Daoy (cell line): Measurements from ENCODE around the gene ORAI1. TPM values are rescaled to one million over a fixed set of nuclear protein-coding genes. Genes with fewer than 3 reads are reported as not detected.

Source experiments
- total RNA-seq: library from RNA; depleted of rRNA; stranded (reverse); fragments of >200 nt; shearing (Covaris generic); gene quantifications from 2 replicates; pipeline ENCODE4 v1.2.3, GENCODE V29; 2014; rRNA removed

ORAI1 gene
- total RNA-seq, 1 experiment from 2014 or later = 4.4 TPM

Other genes starting within 250 kb of the ORAI1 start
- 71.9 and 111 TPM in 2 replicates for gene RNF34, start 226.4 kb upstream of the ORAI1 start, total RNA-seq
- gene KDM2B, start 45.5 kb upstream of the ORAI1 start, total RNA-seq = 21.5 and 39.4 TPM in 2 replicates
- 0.80 TPM in 1 of 2 replicates, not detected in the other for gene MORN3, start 43.1 kb downstream of the ORAI1 start, total RNA-seq
- 2.3 and 3.9 TPM in 2 replicates for gene TMEM120B, start 86.2 kb downstream of the ORAI1 start, total RNA-seq
- 16.1 and 19.1 TPM in 2 replicates for gene RHOF, start 167.2 kb downstream of the ORAI1 start, total RNA-seq
- 2.3 and 2.6 TPM in 2 replicates for gene SETD1B, start 177.5 kb downstream of the ORAI1 start, total RNA-seq
- gene HPD, start 232.3 kb downstream of the ORAI1 start, total RNA-seq = not detected in 2 replicates